SK-N-MC (cell line): ENCODE data around the gene UST.

Experiments used
- DNase-seq: peaks from one replicate; pipeline ENCODE4 v3.0.0-alpha.2; 2011; ENCODE audit warnings: low read depth, low spot score
- H3K27ac ChIP-seq: fragments of 200-600 bp; sonication (generic); 2 replicates; pipeline ENCODE4 v1.5.1; 2016; ENCODE audit warnings: mixed run types
- H3K36me3 ChIP-seq: fragments of 200-600 bp; sonication (generic); 2 replicates; pipeline ENCODE4 v1.6.1; 2017; ENCODE audit warnings: antibody characterized with exemption, low read length, mixed read lengths; ENCODE audit not compliant: insufficient read depth
- H3K4me3 ChIP-seq: fragments of 200-600 bp; sonication (generic); 2 replicates; pipeline ENCODE4 v1.5.1; 2016
- H3K9ac ChIP-seq: fragments of 200-600 bp; sonication (generic); 2 replicates; pipeline ENCODE4 v1.8.0; 2017; ENCODE audit warnings: mixed run types, mixed read lengths; ENCODE audit not compliant: insufficient read length
- H3K9me3 ChIP-seq: fragments of 200-600 bp; sonication (generic); 2 replicates; pipeline ENCODE4 v1.6.1; 2017; ENCODE audit warnings: low read depth, mild to moderate bottlenecking, antibody characterized with exemption, low read length, moderate library complexity, mixed read lengths
- EZH2 ChIP-seq: fragments of 200-600 bp; sonication (generic); IDR thresholded peaks from one replicate; pipeline ENCODE4 v1.6.1; 2017; ENCODE audit warnings: antibody characterized with exemption
- FOXP2 ChIP-seq: optimal IDR thresholded peaks from 2 replicates; pipeline ENCODE3; 2011; ENCODE audit warnings: mild to moderate bottlenecking, moderate library complexity; ENCODE audit not compliant: insufficient read depth; ENCODE audit errors: extremely low read length, control extremely low read depth
- POLR2AphosphoS5 ChIP-seq: IDR thresholded peaks from 2 replicates; pipeline ENCODE4 v1.6.1; 2012; ENCODE audit warnings: mild to moderate bottlenecking, low read depth, low read length, borderline replicate concordance

The UST gene

GRCh38 chr6:148885136-148885865, 138.5 kb downstream of the UST start:
- Histone ChIP-seq H3K9ac (no peak overlapping the region), H3K36me3 (no peaks in the 10 kb centered on the region), H3K4me3 (no peak overlapping the region), H3K27ac (no peak overlapping the region), H3K9me3 (no peaks in the 10 kb centered on the region)
- TF ChIP-seq FOXP2 (no peak), POLR2AphosphoS5 (no peak), EZH2 (no peak)
- DNase-seq = no peak

GRCh38 chr6:148885925-148886845, 139.4 kb downstream of the UST start:
- TF ChIP-seq FOXP2 (no peak), EZH2 (no peak), POLR2AphosphoS5 (no peak)
- H3K36me3 ChIP-seq = no peaks in the 10 kb centered on the region
- no peaks in the 10 kb centered on the region for H3K9me3 ChIP-seq
- no peak overlapping the region for H3K9ac ChIP-seq
- no peak overlapping the region for H3K4me3 ChIP-seq
- no peak for DNase-seq
- no peak overlapping the region for H3K27ac ChIP-seq

- no peak for DNase-seq
Observed at GRCh38 chr6:148887181-148887580, 140.4 kb downstream of the UST start.

GRCh38 chr6:148888856-148889255, 142.0 kb downstream of the UST start:
- DNase-seq = no peak

More at GRCh38 chr6:148887181-148887580, 140.4 kb downstream of the UST start:
- TF ChIP-seq EZH2 = no peak
- no peak for TF ChIP-seq POLR2AphosphoS5
- no peak for TF ChIP-seq FOXP2
- no peaks in the 10 kb centered on the region for H3K9me3 ChIP-seq
- H3K27ac ChIP-seq = no peak overlapping the region
- no peak overlapping the region for H3K9ac ChIP-seq
- H3K4me3 ChIP-seq = no peak overlapping the region
- no peaks in the 10 kb centered on the region for H3K36me3 ChIP-seq

DNA sequence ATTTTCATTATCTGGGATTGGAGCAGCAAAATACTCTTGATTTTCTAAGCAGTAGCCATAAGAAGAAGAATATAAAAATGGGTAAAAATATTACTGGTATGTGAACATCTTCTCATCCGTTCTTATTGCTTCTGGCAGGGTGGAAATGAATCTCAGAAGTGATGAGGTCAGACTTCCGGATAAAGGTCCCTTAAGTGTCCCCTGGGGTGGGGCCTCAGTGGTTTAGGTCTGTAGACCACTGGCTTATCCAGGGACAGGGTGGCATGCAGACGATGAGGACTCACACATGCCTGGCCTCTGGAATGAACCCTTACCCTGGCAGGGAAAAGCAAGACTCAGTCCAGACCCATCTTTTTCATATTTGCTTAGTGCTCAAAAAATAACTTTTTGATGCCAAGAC, 143.3 kb downstream of the UST start:
- no peaks in the 10 kb centered on the region for H3K36me3 ChIP-seq
- no peak overlapping the region for H3K4me3 ChIP-seq
- no peak overlapping the region for H3K27ac ChIP-seq
- no peak overlapping the region for H3K9ac ChIP-seq
- TF ChIP-seq FOXP2 (no peak), POLR2AphosphoS5 (no peak), EZH2 (no peak)
- no peaks in the 10 kb centered on the region for H3K9me3 ChIP-seq
- no peak for DNase-seq

More at GRCh38 chr6:148888856-148889255, 142.0 kb downstream of the UST start:
- Histone ChIP-seq H3K9me3 (no peaks in the 10 kb centered on the region), H3K36me3 (no peaks in the 10 kb centered on the region), H3K27ac (no peak overlapping the region), H3K9ac (no peak overlapping the region), H3K4me3 (no peak overlapping the region)
- no peak for TF ChIP-seq POLR2AphosphoS5
- no peak for TF ChIP-seq FOXP2
- TF ChIP-seq EZH2 = no peak

DNA sequence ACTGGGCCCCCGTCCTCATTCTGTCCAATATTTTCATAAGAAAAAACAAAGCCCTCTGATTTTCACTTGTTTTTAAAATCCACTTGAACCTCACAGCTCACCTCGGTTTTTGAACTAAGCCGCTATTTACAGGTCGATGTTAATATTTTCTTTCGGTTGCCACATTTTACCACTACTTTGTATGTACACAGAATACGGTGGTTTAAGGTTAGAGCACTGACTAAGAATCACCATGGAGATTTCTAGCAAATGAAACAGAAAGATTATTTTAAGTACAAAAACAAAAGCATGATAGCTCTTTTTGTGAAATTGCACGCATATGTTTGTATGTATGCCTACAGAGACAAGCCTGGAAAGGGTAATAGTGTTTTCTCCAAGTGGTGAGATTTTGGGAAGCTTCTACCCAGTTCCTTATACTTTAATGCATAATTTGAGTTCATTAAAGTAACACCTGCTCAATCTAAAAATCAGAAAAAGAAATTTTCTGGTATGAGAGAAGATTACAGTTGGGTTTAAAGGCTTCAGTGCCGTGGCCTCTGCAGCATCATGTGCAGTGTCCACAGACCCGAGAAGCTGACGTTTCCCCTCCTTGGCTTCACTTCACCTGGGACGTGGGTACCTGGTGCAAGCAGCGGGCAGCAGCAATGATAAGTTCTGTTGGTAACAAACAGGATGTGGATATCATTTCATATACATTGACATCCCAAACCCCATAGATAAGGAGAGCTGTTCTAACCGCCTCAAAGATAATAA, 144.0 kb downstream of the UST start:
- DNase-seq = no peak
- H3K4me3 ChIP-seq = no peak overlapping the region
- no peak for TF ChIP-seq EZH2
- TF ChIP-seq FOXP2 = no peak
- TF ChIP-seq POLR2AphosphoS5 = no peak
- no peaks in the 10 kb centered on the region for H3K9me3 ChIP-seq
- H3K36me3 ChIP-seq = no peaks in the 10 kb centered on the region
- H3K9ac ChIP-seq = no peak overlapping the region
- no peak overlapping the region for H3K27ac ChIP-seq

- TF ChIP-seq POLR2AphosphoS5 (no peak), FOXP2 (no peak), EZH2 (no peak)
- Histone ChIP-seq H3K27ac (no peak overlapping the region), H3K9me3 (no peaks in the 10 kb centered on the region), H3K4me3 (no peak overlapping the region), H3K36me3 (no peaks in the 10 kb centered on the region), H3K9ac (no peak overlapping the region)
- no peak for DNase-seq
Observed at GRCh38 chr6:148891405-148891783, 144.6 kb downstream of the UST start.

- no peak overlapping the region for H3K4me3 ChIP-seq
- H3K9ac ChIP-seq = no peak overlapping the region
- no peak for DNase-seq
- no peak for TF ChIP-seq FOXP2
- no peak overlapping the region for H3K27ac ChIP-seq
- no peaks in the 10 kb centered on the region for H3K36me3 ChIP-seq
- no peaks in the 10 kb centered on the region for H3K9me3 ChIP-seq
Observed at GRCh38 chr6:148892247-148892646, 145.4 kb downstream of the UST start.
